ENCODE data around the gene FXYD7.
A peak's percentile ranks its signal among the peaks of the same experiment; 100 is the strongest.
"Not testable (repeated sequence)": the region's sequence is repeated elsewhere in the genome, so short reads cannot be mapped to it uniquely, and the experiment has no call there.

Gene FXYD7

GRCh38 chr19:35146746-35147459 lies 3.8 kb downstream of the FXYD7 start:
- no peak for DNase-seq

GRCh38 chr19:35149463-35149862 lies 6.4 kb downstream of the FXYD7 start:
- DNase-seq = no peak

GRCh38 chr19:35150445-35150844 lies 7.4 kb downstream of the FXYD7 start:
- DNase-seq = no peak

GRCh38 chr19:35151273-35152065 lies 8.4 kb downstream of the FXYD7 start:
- DNase-seq = no peak

GRCh38 chr19:35153129-35153522 lies 10.1 kb downstream of the FXYD7 start:
- not testable (repeated sequence) for DNase-seq

- peak; percentile 61 for DNase-seq
Measured at GRCh38 chr19:35153701-35154524, 10.9 kb downstream of the FXYD7 start.

GRCh38 chr19:35154525-35155406 lies 11.7 kb downstream of the FXYD7 start, which contains the start of gene FXYD5:
Gene FXYD5, plus strand, starts transcription at chr19:35154735. Its CDS starts 816 bp downstream, at chr19:35155551.
- DNase-seq = peak; percentile 51

- DNase-seq = no peak
Measured at GRCh38 chr19:35155441-35155840, 12.4 kb downstream of the FXYD7 start.

- no peak for DNase-seq
Measured at GRCh38 chr19:35155981-35156672, 13.1 kb downstream of the FXYD7 start.

GRCh38 chr19:35156673-35157014 lies 13.6 kb downstream of the FXYD7 start:
- DNase-seq = no peak

- DNase-seq = no peak
Measured at GRCh38 chr19:35157431-35157830, 14.4 kb downstream of the FXYD7 start.

- DNase-seq = no peak
Measured at GRCh38 chr19:35159606-35160005, 16.6 kb downstream of the FXYD7 start.

- DNase-seq = no peak
Measured at GRCh38 chr19:35160629-35161433, 17.8 kb downstream of the FXYD7 start.

- no peak for DNase-seq
Measured at GRCh38 chr19:35161434-35161743, 18.3 kb downstream of the FXYD7 start.

GRCh38 chr19:35162471-35163326 lies 19.6 kb downstream of the FXYD7 start:
- no peak for DNase-seq

GRCh38 chr19:35164418-35164817 lies 21.4 kb downstream of the FXYD7 start:
- no peak for DNase-seq

GRCh38 chr19:35165200-35166058 lies 22.4 kb downstream of the FXYD7 start:
- DNase-seq = no peak

- no peak for DNase-seq
Measured at GRCh38 chr19:35166100-35167063, 23.3 kb downstream of the FXYD7 start.
